HepG2 (cell line): ENCODE measurements around the gene ALDH9A1. TPM values are rescaled to one million over a fixed set of nuclear protein-coding genes. Genes with fewer than 3 reads are reported as not detected.

Source experiments
- ATAC-seq: fragments of 200-7000 bp; cut with Tn5 transposase; 3 replicates; pipeline ENCODE4 v1.9.1; 2020; ENCODE audit warnings: mild to moderate bottlenecking, moderate library complexity
- BruUV-seq: library from RNA; stranded (reverse); fragments of 400-500 nt; replicated peaks from 2 replicates; lab custom pipeline; 2021; lab: Mats Ljungman, UMichigan
- CTCF ChIA-PET: fragments of 300-600 bp; formaldehyde crosslinking; extraction: SDS; loops from one replicate; lab custom pipeline; 2021; ENCODE audit warnings: low total read pairs, inconsistent platforms, low intra/inter-chr PET ratio; lab: Yijun Ruan, JAX
- POLR2A ChIA-PET: fragments of 350-600 bp; sonication (Branson Sonifier 250); formaldehyde crosslinking; loops from one replicate; lab custom pipeline; 2020; ENCODE audit warnings: antibody characterized with exemption, inconsistent platforms; lab: Yijun Ruan, JAX
- DNase-seq: peaks from one replicate; pipeline ENCODE4 v3.0.0-alpha.2; 2015; ENCODE audit warnings: low spot score
- FAIRE-seq: peaks from 3 replicates; lab custom pipeline; 2011; peaks lifted over from hg19 to GRCh38; lab: Jason Lieb, UNC
- H2AFZ ChIP-seq: one replicate; pipeline ENCODE4 v1.6.1; 2011; ENCODE audit warnings: low read length, inconsistent platforms
- H3K27ac ChIP-seq: fragments of 300-600 bp; 3 replicates; pipeline ENCODE4 v1.8.0; 2011; ENCODE audit warnings: mixed run types, mild to moderate bottlenecking, mixed read lengths, low read length, inconsistent platforms; ENCODE audit not compliant: insufficient read depth; ENCODE audit errors: extremely low read length
- H3K27me3 ChIP-seq, 2 experiments: fragments of 200-600 bp in 1 of 2; 2 replicates in 1 of 2; 3 replicates in 1 of 2; pipeline versions ENCODE4 v1.6.0 to v1.8.0; 2011; ENCODE audit warnings: low read length in 2 of 2, mild to moderate bottlenecking in 2 of 2, moderate library complexity in 2 of 2, inconsistent platforms in 1 of 2; ENCODE audit not compliant: insufficient read depth in 2 of 2, control insufficient read depth in 1 of 2
- H3K36me3 ChIP-seq, 2 experiments: fragments of 200-600 bp in 1 of 2; replicated peaks in 1 of 2; 2 replicates in 1 of 2; 3 replicates in 1 of 2; pipeline versions ENCODE4 v1.5.1 to v1.8.0; 2011; ENCODE audit warnings: low read length in 2 of 2, inconsistent platforms in 1 of 2; ENCODE audit not compliant: insufficient read depth in 2 of 2, control insufficient read depth in 1 of 2
- H3K4me1 ChIP-seq: 2 replicates; pipeline ENCODE4 v1.5.1; 2012; ENCODE audit warnings: low read length, inconsistent platforms; ENCODE audit not compliant: insufficient read depth
- H3K4me2 ChIP-seq: 2 replicates; pipeline ENCODE4 v1.6.0; 2011; ENCODE audit warnings: low read depth, low read length, inconsistent platforms
- H3K4me3 ChIP-seq, 3 experiments: fragments of 200-600 bp in 1 of 3; sonication (generic), shearing (Covaris generic) in 1 of 3; replicated peaks in 1 of 3; 2 replicates each; pipeline ENCODE4 v1.5.1; 2011 to 2016; ENCODE audit warnings: low read length in 3 of 3, inconsistent platforms in 2 of 3, low read depth in 2 of 3, mild to moderate bottlenecking in 2 of 3, control low read depth in 1 of 3, mixed read lengths in 1 of 3; ENCODE audit not compliant: insufficient read depth in 1 of 3
- H3K79me2 ChIP-seq: one replicate; pipeline ENCODE4 v1.6.1; 2011; ENCODE audit warnings: low read length, inconsistent platforms; ENCODE audit not compliant: insufficient read depth
- H3K9ac ChIP-seq: 2 replicates; pipeline ENCODE4 v1.6.0; 2011; ENCODE audit warnings: mild to moderate bottlenecking, low read depth, low read length, inconsistent platforms; ENCODE audit not compliant: insufficient read depth
- H3K9me3 ChIP-seq: 2 replicates; pipeline ENCODE4 v1.5.1; 2012; ENCODE audit warnings: mild to moderate bottlenecking, low read length
- H4K20me1 ChIP-seq: 2 replicates; pipeline ENCODE4 v1.6.0; 2011; ENCODE audit warnings: inconsistent platforms, mild to moderate bottlenecking, low read length, moderate library complexity; ENCODE audit not compliant: insufficient read depth
- AGO1 ChIP-seq: fragments of 200-400 bp; formaldehyde crosslinking; IDR thresholded peaks from 2 replicates; pipeline ENCODE4 v1.6.1; 2017; ENCODE audit warnings: mild to moderate bottlenecking, low read depth, low read length, moderate library complexity; ENCODE audit not compliant: poor library complexity, severe bottlenecking
- ATF7-NPFF ChIP-seq: sonication (generic); formaldehyde crosslinking; IDR thresholded peaks from 2 replicates; pipeline ENCODE4 v1.8.1; 2023; ENCODE audit warnings: mild to moderate bottlenecking, low read depth, missing genetic modification reagents, moderate library complexity
- BRCA1 ChIP-seq: sonication (generic); formaldehyde crosslinking; IDR thresholded peaks from 2 replicates; pipeline ENCODE4 v1.4.0; 2020; ENCODE audit warnings: missing genetic modification reagents
- ETV6 ChIP-seq: sonication (generic); formaldehyde crosslinking; conservative IDR thresholded peaks from 2 replicates; pipeline ENCODE4 v1.4.0; 2020; ENCODE audit warnings: missing genetic modification reagents
- KLF9 ChIP-seq: IDR thresholded peaks from 2 replicates; pipeline ENCODE4 v1.6.1; 2016; ENCODE audit warnings: low read depth
- MAFG ChIP-seq: sonication (generic); formaldehyde crosslinking; IDR thresholded peaks from 2 replicates; pipeline ENCODE4 v1.5.1; 2020; ENCODE audit warnings: mild to moderate bottlenecking, missing genetic modification reagents
- MTF2 ChIP-seq: sonication (generic); formaldehyde crosslinking; IDR thresholded peaks from 2 replicates; pipeline ENCODE4 v1.5.0; 2020; ENCODE audit warnings: missing genetic modification reagents, borderline replicate concordance
- NR2F1 ChIP-seq, 2 experiments: fragments of 450-650 bp in 1 of 2; formaldehyde crosslinking in 1 of 2; IDR thresholded peaks; 2 replicates each; pipeline versions ENCODE4 v1.5.0 to v1.6.1; 2016 to 2020; ENCODE audit warnings: mild to moderate bottlenecking in 1 of 2, missing compliant biosample characterization in 1 of 2, missing genetic modification reagents in 1 of 2, moderate library complexity in 1 of 2
- PHB2 ChIP-seq: fragments of 450-650 bp; IDR thresholded peaks from 2 replicates; pipeline ENCODE4 v1.6.1; 2018; ENCODE audit not compliant: partially characterized antibody
- RNF2 ChIP-seq: fragments of 450-650 bp; conservative IDR thresholded peaks from 2 replicates; pipeline ENCODE4 v1.6.1; 2016; ENCODE audit warnings: low read depth
- YEATS2 ChIP-seq: sonication (generic); formaldehyde crosslinking; IDR thresholded peaks from 2 replicates; pipeline ENCODE4 v1.4.0; 2020; ENCODE audit warnings: missing genetic modification reagents, borderline replicate concordance
- ZNF24 ChIP-seq: fragments of 450-650 bp; IDR thresholded peaks from 2 replicates; pipeline ENCODE4 v1.6.1; 2017; ENCODE audit warnings: antibody characterized with exemption, mild to moderate bottlenecking
- ZNF33B ChIP-seq: sonication (generic); formaldehyde crosslinking; IDR thresholded peaks from 2 replicates; pipeline ENCODE4 v1.5.1; 2020; ENCODE audit warnings: mild to moderate bottlenecking, missing genetic modification reagents
- ZNF556 ChIP-seq: sonication (generic); formaldehyde crosslinking; IDR thresholded peaks from 2 replicates; pipeline ENCODE4 v1.4.0; 2020; ENCODE audit warnings: mild to moderate bottlenecking, missing genetic modification reagents, borderline replicate concordance
- ZNF644 ChIP-seq: IDR thresholded peaks from 2 replicates; pipeline ENCODE4 v1.6.1; 2016; ENCODE audit warnings: low read depth
- WGBS: methylation state at CpG from one replicate; pipeline ENCODE4 v1.1.6; 2017; ENCODE audit warnings: low lambda C conversion rate; 5-methylcytosine and 5-hydroxymethylcytosine counted together
- in situ Hi-C: cut with HindIII; loops from 2 replicates; pipeline ENCODE4 v1.10.0; 2017; ENCODE audit warnings: low pct_unique_long_range_greater_than_20kb; ENCODE audit not compliant: extremely low pct_ligation_motif_present
- intact Hi-C: fragments of 100-400 bp; cut with micrococcal nuclease; formaldehyde crosslinking; loops from one replicate; pipeline ENCODE4 v1.10.0; 2022; ENCODE audit not compliant: unreplicated experiment
- polyA plus RNA-seq, 8 experiments: library from polyadenylated mRNA; depleted of rRNA in 3 of 8; stranded (reverse) in 7 of 8; unstranded in 1 of 8; fragments of >200 nt; fragmentation: Illumina TruSeq in 4 of 8; extraction: Trizol in 4 of 8; gene quantifications; 2 replicates each; pipeline versions ENCODE4 v1.2.1 to v1.2.3, GENCODE V29; 2011 to 2016; ENCODE audit warnings: low read depth in 4 of 8, missing spikeins in 1 of 8, mixed read lengths in 1 of 8; ENCODE audit not compliant: insufficient read depth in 1 of 8
- total RNA-seq, 5 experiments: library from RNA; depleted of rRNA; stranded (reverse); fragments of >200 nt; fragmentation: Illumina TruSeq; extraction: Trizol; gene quantifications; 2 replicates each; pipeline ENCODE4 v1.2.3, GENCODE V29; 2016; ENCODE audit warnings: low read depth in 1 of 5
- TF ChIP-seq, protein P1 (sequence below): sonication (generic); formaldehyde crosslinking; IDR thresholded peaks from 2 replicates; pipeline ENCODE4 v1.8.0; 2023; ENCODE audit warnings: mild to moderate bottlenecking, missing genetic modification reagents
- TF ChIP-seq, protein P2 (sequence below): IDR thresholded peaks from 2 replicates; pipeline ENCODE4 v1.6.1; 2016
- TF ChIP-seq, protein P3 (sequence below): sonication (generic); formaldehyde crosslinking; IDR thresholded peaks from 2 replicates; pipeline ENCODE4 v1.9.0; 2021; ENCODE audit warnings: missing genetic modification reagents, mild to moderate bottlenecking, borderline replicate concordance
- TF ChIP-seq, protein P4 (sequence below): IDR thresholded peaks from 2 replicates; pipeline ENCODE4 v1.6.1; 2016; ENCODE audit warnings: missing compliant biosample characterization, missing genetic modification reagents, borderline replicate concordance

The ALDH9A1 gene
- total and polyA plus RNA-seq, 2 of the 13 experiments (the other 11 are each of a cell fraction or from before 2014, with no cell fraction given): 27.5 to 38.5 TPM

DNA sequence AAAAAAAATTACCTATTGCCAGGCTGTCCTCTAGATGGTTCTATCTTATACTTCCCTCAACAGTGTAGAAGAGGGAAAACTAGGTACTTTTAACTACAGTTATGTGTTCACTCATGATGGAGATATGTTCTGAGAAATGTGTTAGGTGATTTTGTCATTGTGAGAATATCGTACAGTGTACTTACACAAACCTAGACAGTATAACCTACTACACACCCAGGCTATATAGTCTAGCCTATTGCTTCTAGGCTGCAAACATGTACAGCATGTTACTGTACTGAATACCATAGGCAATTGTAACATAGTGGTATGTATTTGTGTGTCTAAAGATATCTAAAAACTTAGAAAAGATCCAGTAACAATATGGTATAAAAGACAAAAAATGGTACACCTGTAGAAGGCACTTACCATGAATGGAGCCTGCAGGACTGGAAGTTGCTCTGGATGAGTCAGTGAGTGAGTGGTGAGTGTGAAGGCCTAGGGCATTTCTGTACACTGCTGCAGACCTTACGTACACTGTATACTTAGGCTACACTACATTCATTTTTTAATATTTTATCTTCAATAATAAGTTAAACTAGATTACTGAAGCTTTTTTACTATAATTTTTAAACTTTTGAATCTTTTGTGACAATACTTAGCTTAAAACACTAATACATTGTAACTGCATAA is 54.2 kb downstream of the ALDH9A1 start (continued):
- TF ChIP-seq, protein P1, sequence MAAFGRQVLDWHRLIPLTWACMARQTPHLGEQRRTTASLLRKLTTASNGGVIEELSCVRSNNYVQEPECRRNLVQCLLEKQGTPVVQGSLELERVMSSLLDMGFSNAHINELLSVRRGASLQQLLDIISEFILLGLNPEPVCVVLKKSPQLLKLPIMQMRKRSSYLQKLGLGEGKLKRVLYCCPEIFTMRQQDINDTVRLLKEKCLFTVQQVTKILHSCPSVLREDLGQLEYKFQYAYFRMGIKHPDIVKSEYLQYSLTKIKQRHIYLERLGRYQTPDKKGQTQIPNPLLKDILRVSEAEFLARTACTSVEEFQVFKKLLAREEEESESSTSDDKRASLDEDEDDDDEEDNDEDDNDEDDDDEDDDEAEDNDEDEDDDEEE (CRISPR knock-in tag): no peak
- TF ChIP-seq BRCA1 (CRISPR knock-in tag) (no peak), ZNF556 (CRISPR knock-in tag) (no peak), YEATS2 (no peak), ZNF33B (CRISPR knock-in tag) (no peak), NR2F1 (CRISPR knock-in tag; IDR thresholded peaks at IDR 0.05) (no peak), ATF7-NPFF (CRISPR knock-in tag) (no peak), RNF2 (no peak)
- TF ChIP-seq, protein P2, sequence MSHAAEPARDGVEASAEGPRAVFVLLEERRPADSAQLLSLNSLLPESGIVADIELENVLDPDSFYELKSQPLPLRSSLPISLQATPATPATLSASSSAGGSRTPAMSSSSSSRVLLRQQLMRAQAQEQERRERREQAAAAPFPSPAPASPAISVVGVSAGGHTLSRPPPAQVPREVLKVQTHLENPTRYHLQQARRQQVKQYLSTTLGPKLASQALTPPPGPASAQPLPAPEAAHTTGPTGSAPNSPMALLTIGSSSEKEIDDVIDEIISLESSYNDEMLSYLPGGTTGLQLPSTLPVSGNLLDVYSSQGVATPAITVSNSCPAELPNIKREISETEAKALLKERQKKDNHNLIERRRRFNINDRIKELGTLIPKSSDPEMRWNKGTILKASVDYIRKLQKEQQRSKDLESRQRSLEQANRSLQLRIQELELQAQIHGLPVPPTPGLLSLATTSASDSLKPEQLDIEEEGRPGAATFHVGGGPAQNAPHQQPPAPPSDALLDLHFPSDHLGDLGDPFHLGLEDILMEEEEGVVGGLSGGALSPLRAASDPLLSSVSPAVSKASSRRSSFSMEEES (CRISPR knock-in tag): no peak

DNA sequence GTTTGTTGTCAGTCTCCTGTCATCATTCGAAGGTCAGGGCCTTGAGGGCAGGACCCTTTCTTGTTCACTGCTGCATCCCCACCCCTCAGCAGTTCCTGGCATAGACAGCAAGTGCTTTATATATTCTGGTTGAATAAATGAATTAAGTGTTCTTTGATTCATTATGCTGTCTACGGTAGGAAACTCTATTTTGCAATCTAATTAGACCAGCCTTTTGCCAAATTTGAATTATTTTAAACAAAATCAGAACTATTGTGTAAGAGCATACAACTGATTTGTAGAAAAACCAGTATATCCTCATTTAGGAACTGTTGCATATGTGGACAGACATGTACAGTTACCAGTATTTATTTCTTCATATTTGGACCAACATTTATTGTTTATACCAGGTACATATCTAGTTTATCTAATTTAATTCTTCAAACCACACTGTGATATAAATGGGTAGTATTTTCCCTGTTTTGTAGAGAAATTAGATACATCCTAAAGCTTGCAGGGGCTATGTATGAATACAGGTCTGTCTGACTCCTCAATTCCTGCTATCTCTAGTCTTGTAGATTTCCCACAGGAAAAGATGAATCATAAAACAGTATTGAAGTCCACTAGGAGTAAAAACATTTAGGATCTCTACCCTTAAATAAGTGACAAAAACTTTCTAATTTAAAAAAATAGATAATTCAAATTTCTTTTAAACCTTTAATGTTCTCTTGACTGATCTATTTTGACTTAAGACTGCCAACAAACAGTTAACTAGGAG is 57.0 kb downstream of the ALDH9A1 start:
- 88% methylated on average over 2 of the region's 2 CpGs for WGBS
- intact Hi-C loops (no loop called here), in situ Hi-C loops (no loop called here)
- no TSS peak for BruUV-seq
- Histone ChIP-seq H3K9ac (no peak overlapping the region), H2AFZ (no peak overlapping the region), H3K9me3 (no peaks in the 10 kb centered on the region), H3K79me2 (no peaks in the 10 kb centered on the region), H3K4me3 (no peak overlapping the region), H3K27ac (no peak overlapping the region), H3K36me3 (no peaks in the 10 kb centered on the region; a peak in 1 of 5 replicates), H3K4me2 (no peak overlapping the region), H3K4me1 (peaks cover 30% of the 10 kb centered on the region), H3K27me3 (no peaks in the 10 kb centered on the region), H4K20me1 (no peaks in the 10 kb centered on the region)
- FAIRE-seq (no peak), ATAC-seq (no peak), DNase-seq (no peak)
- POLR2A ChIA-PET: no interaction called here
- CTCF ChIA-PET: no interaction called here
- TF ChIP-seq, protein P3, sequence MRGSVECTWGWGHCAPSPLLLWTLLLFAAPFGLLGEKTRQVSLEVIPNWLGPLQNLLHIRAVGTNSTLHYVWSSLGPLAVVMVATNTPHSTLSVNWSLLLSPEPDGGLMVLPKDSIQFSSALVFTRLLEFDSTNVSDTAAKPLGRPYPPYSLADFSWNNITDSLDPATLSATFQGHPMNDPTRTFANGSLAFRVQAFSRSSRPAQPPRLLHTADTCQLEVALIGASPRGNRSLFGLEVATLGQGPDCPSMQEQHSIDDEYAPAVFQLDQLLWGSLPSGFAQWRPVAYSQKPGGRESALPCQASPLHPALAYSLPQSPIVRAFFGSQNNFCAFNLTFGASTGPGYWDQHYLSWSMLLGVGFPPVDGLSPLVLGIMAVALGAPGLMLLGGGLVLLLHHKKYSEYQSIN (CRISPR knock-in tag): no peak
- no peak for TF ChIP-seq MTF2 (CRISPR knock-in tag)
- TF ChIP-seq, protein P4, sequence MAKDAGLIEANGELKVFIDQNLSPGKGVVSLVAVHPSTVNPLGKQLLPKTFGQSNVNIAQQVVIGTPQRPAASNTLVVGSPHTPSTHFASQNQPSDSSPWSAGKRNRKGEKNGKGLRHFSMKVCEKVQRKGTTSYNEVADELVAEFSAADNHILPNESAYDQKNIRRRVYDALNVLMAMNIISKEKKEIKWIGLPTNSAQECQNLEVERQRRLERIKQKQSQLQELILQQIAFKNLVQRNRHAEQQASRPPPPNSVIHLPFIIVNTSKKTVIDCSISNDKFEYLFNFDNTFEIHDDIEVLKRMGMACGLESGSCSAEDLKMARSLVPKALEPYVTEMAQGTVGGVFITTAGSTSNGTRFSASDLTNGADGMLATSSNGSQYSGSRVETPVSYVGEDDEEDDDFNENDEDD (CRISPR knock-in tag): no peak
- no peak for TF ChIP-seq PHB2
- no peak for TF ChIP-seq ZNF644 (CRISPR knock-in tag)
- no peak for TF ChIP-seq BRCA1 (CRISPR knock-in tag)
- TF ChIP-seq ETV6: no peak
- TF ChIP-seq KLF9 (CRISPR knock-in tag): no peak
- TF ChIP-seq ZNF24: no peak
- no peak for TF ChIP-seq AGO1
- TF ChIP-seq MAFG (CRISPR knock-in tag): no peak
